DMS153 treated with DMSO at 0.1 percent for 48 hours (cell line): ENCODE measurements around the gene AKAP13.

Experiments
- DNase-seq: peaks from one replicate; lab custom pipeline; 2025; ENCODE audit not compliant: unreplicated experiment; lab: John Stamatoyannopoulos, UW

AKAP13 gene

DNA sequence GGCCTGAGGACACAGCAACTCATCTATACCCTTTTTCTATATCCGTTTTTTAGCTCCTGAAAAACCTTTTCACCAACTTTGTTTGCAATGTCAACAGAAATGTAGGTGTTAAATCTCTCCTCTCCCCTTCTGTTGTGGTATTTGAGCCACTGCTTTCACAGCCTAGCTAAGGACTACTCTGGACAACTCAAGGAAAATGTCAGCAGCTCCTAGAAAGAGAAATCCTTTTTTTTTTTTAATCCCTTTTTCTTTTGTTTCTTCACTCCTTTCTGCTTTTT lies 237.8 kb downstream of the AKAP13 start:
- no peak for DNase-seq

DNA sequence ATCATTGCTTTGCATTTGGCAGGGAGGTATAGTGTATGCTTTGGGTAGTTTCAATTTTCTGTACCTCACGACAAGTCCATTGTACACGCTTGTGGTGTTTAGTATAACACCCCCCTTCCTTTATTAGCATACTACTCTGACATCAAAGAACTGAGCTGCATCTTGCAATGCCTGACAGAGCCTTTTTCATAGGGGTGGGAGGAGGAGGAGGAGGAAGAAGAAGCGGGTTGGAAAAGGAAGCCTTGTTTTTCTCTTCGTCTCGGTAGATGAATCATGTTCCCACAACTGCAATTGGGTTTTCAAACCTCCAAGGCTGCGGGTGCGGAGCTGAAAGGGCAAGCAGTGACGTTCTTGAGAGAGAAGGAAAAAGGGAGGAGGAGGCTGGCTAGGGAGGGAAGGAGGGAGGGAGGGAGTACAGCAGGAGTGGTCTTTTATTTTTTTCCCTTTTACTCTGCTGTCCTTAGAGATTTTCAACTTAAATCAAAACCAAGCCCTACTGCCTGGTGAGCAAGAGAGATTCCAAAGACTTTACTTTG lies 238.6 kb downstream of the AKAP13 start:
- no peak for DNase-seq

DNA sequence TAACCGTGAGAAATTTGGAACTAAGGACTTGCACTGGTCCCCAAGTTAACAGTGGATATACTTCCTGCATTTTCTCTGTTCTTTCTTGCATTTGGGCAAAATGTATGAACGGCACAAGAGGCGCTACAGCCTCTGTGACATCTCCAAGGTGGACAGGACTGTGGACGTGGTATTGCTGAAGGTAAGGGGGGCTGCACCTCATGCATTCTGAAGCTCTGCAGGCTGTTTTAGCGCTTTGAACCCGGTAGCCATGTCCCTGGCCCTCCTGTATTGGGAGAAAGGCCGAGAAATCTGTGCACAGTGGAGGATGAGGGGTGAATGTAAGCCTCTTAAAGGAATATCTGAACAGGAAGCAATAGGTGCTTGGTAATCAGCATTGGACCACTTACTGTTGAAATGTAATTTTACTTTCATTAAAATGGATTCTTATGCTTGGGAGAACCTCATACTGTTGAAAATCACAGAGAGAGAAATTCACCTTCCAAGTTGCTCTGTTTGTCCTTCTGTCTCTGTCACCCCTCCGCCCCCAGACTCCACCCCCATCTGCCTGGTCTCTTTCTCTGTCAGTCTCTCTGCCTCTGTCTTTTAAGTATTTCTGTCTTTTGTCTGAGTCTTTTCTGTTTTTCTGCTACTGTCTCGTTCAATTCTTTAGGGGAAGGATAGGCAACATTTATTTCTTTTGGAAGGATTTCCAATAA lies 239.7 kb downstream of the AKAP13 start:
- no peak for DNase-seq

DNA sequence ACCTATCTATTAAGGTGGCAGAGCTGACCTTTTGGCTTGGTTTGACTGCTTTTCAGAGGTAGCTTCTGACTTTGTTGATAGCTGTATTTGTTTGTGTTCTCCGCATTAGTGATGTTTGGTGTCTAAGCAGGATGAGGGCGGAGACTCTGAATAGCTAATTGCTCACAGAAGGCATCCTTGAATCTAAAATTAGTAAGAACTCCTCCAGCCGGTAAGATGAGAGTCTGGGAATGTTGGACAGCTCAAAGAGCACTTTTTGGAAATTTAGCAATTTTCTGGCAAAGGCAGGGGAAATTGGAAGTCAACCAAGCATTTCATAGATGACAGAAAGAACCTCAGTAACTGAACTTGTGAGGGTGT lies 240.3 kb downstream of the AKAP13 start:
- DNase-seq, result no peak

DNA sequence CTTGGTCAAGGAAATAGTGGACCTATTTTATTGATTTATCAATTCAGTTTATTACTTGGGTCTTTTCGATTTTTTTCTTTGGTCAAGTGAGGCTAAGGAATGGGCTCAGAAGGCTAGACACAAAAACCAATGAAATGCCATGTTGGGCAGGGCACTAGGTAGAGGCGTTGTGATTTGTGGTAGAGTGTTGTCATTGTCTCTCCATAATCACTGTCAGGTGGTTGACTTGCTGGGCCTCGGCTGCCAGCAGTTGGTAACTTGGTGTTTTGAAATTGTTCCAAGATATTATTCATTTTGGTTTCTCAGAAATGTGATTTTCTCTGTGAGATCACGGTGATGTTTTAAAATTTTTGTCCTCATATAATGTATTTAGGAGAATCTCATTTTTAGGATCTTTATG lies 240.7 kb downstream of the AKAP13 start:
- no peak for DNase-seq

DNA sequence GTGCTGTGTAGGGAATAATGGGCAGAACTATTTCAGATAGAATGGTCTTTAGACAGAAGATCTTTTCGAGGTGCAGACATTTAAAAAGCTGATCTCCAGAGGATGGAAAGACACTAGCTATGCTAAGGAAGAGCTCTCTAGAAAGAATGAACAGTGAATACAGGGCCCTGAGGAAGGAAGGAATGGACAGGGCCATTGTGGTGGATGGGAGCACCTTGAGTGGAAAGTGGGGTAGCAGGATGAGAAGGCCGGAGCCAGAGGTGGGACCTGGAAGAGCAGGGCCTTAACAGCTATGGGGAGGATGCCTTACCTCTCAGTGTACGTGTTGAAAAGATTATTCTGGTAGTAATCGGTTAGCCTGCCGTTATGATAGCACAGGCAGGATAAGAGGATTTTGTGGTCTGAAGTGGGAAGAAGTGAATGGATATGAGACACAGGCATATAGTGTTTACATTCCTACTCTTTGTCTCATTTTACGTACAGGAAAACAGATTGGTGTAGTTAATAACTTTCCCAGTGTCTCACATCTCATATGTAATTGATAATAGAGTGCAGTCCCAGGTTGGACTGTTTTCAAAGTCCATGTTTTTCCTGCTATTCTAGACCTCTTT lies 241.9 kb downstream of the AKAP13 start:
- DNase-seq, result no peak

DNA sequence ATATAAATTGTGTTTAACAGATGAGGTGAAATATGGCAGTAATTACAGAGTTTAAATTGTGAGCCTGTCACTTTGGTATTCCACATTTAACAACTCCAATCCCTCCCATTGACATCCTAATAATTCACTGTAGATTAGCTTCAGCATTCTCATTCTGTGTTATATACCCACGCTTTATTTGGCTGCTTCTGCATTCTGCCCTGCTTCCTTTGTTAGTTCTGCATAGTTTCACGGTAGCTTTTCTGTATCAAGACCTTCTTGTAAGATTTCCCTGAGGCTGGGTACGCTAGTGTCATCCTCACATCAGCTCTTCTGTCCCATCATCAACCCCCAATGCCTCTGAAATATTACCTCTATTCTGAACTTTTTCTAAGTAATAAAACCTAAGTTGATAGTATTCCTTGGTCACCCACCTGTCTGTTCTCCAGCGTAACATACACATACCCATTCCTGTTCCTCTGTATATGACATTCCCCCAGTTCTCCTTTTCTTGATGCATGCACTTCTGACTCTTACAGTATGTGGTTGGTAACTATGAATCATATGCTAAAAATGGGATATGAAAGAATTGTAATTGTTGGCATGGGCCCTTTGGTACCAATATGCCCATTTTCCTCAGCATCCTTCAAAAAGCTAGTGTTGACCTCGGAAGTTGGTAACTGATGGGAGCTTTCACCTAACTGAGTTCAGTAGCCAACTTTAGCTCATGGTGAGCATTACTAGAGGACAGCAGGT lies 243.1 kb downstream of the AKAP13 start:
- no peak for DNase-seq

DNA sequence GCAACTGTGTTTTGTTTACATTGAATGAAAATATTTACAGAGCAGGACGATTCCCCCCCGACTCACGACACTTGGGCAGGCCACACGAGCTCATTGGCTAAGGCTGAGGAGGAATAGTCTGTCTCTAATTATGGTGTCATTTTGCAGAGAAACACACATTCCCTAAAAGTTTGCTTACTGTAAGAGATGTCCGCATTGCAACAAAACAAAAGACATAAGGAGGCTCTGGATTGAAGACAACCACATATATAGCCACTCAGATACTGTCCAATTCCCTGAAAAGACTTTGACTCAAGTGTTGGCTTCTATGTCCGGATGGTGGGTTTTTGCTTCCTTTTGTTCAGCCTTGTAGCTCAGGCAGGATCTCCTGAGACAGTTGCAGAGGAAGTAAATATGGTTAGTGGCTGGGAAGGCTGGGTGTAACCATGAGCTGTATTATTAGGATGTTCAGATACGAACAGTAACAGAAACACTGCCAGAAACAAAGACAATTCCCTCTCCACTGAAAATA lies 243.9 kb downstream of the AKAP13 start:
- DNase-seq, result no peak

DNA sequence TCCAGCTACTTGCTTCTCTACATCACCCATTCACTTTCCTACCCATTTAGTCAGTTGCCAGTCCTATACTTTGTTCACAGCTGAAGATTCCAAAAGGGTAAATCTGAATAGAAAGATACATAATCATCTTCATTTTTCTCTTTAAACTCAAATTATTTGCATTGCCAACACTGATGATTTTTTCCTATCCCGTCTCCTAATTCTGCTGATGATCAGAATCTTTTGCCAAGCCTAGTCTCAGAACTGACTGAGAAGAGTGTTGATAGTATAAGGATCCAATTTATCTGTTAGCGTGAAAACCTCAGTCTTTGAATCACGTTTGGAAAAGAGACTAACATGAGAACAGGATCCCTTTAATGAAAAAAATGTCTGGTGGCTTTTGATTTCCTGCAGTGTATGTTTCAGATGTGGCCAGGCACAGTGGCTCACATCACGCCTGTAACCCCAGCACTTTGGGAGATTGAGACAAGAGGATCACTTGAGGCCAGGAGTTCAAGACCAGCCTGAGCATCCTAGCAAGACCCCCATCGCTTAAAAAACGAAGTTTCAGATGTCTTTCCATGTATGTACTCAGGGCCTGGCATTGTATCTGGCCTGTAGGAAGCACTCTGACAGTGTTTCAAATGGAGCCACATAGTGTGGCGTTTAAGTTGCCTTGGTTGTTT lies 244.9 kb downstream of the AKAP13 start:
- DNase-seq, result no peak

DNA sequence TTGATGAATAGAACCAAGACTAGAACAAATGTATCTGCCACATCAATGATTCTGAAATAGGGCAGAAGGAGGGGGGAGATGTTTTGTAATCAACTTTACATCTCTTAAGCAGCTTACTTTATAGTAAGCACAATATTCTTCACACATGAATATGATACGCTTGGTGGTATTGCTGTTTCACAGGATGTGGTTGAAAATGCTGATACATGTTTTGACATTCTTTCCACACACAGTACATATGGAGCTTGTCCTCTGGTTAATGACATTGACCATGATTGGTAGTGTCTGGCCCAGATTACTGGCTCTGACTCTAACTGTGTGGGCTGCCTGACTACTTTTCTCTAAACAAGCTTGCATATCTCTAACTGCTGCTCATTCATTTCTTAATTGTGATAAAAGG lies 245.5 kb downstream of the AKAP13 start:
- DNase-seq, result no peak

DNA sequence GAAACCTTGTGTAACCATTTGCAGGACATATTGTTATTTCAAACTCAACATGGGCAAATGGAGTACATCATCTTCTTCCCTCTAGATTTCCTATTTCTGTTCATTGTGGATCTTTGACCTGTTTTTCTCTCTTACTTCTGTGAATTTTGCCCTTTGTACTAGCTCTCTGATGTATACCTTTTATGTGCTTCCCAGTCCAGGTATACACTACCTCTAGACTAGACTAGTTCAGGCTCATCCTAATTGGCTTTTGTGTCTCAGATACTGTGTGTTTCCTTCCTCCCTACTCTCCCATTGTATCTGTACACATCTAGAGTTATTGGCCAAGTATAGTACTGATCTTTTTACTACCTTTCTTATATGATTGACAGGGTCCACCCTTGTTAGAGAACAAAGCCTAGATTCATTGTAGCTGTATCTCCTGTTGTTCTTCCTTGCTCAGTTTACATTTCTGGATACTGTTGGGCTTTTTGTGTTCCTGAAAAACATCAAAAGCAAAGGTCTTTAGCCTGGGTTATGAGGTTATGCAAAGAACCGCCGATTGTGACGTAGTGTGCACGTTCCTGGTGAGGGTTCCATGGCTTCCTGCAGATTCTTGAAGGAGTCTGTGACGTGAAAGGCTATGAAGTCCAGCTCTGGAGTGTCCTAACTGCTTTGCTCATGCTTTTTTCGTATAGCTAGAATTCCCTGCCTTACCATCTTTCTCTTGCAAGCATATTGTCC lies 247.0 kb downstream of the AKAP13 start:
- no peak for DNase-seq

DNA sequence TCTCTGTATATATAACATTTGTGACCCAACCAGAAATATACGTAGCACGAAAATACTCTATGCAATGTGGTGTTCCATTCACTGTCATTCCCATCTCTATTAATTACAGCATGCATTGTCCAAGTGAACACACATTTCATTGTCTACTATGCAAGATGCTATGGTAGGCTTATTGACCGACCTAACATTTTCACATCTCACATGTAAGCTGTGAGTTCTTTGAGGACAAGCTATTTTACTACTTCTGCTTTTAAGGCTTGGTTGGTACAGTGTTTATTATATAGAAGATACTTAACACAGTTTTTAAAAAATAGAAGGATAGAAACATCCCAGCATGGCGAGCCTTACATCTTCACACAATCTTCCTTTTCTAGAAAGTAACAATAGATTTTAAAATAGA lies 249.9 kb downstream of the AKAP13 start:
- DNase-seq, result no peak

DNA sequence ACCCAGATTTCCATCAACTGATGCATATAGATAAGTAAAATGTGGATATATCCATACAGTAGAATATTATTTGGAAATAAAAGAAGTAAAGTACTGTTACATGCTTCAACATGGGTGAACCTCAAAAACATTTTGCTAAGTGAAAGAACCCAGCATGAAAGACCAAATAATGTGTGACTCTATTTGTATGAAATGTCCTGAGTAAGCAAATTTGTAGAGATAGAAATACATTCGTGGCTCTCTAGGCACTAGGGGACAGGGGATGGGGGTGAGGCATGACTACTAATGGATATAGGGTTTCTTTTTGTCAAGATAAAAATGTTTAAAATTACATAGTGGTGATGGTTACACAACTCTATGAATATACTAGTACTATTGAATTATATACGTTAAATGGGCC lies 250.6 kb downstream of the AKAP13 start:
- DNase-seq, result no peak

DNA sequence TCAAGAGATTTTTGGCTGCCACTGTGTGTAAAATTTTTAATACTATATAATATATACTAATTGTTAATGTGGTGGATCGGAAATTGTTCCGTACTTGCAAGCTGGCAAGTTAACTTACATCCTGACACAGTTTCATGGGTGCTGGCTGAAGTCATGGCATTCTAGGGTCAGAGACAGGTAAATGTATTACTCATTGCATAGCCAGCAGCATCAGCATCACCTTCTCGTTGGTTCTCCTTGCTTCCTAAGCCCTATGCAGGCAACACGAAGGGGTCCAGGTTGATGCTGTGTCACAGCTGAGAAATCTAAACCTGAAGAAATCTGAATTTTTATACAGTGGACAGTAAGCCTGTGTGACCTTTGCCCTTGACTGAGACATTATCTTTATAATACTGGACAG lies 251.6 kb downstream of the AKAP13 start:
- DNase-seq, result no peak

DNA sequence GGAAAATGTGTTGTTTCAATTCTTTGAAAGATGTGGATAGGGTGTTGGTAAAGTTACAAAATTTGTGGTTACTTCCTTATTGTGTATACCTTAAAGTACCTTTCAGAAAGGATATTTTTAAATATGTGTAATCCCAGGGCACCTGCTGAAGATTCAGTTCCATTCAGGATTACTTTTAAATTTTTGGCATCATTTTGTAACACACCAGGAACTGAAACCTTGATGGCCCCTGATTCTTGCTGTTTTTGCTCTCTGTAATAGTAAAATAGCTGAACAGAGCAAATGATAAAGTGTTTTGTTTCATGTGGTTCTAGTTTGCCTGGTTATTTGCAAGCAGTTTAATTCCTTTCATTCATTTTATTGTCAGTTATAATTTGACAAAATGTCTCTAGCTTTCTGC lies 253.5 kb downstream of the AKAP13 start:
- no peak for DNase-seq

DNA sequence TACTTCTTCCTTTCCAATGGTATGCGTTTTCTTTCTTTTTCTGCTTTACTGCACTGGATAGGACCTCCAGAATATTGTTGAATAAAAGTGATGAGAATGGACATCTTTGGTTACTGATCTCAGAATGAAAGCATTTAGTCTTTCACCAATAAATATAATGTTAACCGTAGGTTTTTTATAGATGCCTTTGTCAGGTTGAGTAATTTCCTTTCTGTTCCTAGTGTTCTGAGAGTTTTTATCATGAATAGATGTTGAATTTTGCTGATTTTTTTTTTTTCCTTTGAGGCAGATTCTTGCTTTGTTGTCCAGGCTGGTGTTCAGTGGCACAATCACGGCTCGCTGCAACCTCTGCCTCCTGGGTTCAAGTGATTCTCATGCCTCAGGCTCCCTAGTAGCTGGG lies 255.9 kb downstream of the AKAP13 start:
- no peak for DNase-seq

DNA sequence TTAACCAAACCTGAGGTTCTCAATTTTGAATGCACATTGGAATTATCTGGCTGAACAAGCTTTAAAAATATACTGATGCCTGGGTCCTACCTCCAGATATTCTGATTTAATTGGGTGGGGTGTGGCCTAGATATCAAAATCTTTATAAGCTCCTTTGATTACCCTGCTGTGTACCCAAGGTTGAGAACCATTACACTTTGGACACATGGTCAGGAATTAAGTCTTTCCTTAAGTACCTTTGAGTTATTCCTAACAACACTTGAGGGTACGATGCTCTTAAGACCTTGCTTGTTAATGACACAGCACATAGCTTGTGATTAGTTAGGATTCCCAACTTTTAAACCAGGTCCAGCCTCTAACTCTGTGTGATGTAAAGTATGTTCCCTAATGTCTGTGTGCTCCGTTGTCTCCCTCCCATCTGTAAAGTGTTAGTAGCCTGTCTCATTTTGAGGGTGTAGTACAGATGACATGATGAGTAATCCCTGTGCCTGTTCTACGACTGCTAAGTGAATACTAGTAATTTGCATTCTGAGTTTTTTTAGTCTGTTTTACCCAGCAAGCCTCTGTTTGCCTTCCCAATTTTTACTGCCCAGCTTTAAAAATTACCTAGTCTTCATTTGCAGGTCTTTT lies 259.5 kb downstream of the AKAP13 start:
- no peak for DNase-seq

DNA sequence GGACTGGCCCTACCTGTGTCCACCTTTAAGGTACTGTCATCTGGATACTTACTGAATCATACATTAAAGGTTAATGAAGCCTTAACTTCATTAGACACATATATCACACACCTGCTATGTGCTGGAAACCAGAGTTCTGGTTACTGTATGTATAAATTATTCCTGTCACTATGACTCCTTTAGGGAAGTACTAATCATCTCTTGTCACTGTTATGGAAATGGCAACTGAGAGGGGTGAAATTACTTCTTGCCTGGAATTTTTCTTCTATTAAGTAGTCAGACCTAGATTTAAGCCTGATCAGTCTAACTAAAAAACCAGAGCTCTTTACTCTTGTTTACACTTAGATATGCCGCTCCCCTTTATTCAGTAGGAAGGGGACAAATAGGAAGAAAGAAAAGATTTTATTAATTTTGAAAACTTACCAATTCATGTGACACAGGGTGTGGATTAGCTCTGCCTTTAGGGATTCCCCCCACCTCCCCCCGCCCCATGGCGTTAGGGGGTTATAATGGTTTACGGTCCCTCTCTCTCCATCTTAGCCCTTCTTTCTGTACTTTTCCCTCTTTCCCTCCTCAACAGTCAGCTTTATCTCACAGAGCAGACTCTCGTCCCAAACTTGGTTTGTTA lies 261.8 kb downstream of the AKAP13 start:
- no peak for DNase-seq

DNA sequence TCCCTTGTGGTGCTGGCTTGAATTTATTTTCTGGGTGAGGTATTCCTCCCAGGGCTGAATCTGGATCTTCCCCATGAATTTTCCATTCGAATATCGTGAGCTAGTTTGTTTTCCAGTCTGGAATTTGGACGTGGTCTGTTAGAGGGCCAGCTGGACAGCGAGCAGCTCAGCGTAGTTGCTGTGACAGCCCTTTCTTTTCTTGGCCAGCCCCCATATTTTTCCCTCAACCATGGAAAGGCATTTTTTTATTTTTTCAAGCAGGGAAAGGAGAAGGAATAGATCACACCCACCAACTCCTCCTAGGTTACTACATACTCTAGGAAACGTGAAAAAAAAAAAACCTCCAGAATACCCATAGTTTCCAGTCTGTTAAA lies 262.3 kb downstream of the AKAP13 start:
- DNase-seq, result no peak

DNA sequence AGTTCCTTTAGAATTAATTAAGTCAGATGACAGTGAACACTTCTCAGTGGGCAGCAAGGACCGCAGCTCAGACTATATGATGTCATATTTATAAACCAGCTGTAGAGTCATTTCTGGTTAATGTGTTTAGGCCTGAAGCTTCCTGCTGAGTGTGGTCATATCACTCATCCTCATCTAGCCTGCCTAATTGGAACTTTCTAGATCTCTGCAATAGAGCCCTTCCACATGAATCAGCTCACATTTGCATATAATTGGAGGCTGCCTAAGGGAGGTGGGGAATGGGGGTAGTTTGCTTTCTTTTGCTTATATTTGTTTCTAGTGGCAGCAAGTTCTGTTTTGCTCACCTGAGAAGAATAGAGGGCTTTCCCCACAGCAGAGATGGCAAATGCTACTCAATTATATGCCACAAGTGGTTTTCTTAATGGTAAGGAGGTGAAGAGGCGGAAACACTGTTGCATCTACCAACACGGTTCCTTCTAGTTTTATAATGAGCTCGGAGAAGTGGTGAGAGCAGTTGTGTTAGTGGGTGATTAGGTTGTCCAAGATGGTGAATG lies 266.2 kb downstream of the AKAP13 start:
- no peak for DNase-seq
